ENCODE results near the gene LDLRAD2. TPM values are rescaled to one million over a fixed set of nuclear protein-coding genes. Genes with fewer than 3 reads are reported as not detected.

Gene LDLRAD2
- polyA plus RNA-seq, 1 of the 3 experiments (the other 2 are of a cell fraction), result 0.02 TPM

- 94% methylated on average over 9 of the region's 9 CpGs for WGBS (ENCODE audit: low lambda C conversion rate)
- ChIA-PET CTCF (no interaction called here), POLR2A (no interaction called here)
- peaks cover 3 to 21% of the 10 kb centered on the region in 2 experiments for H3K36me3 ChIP-seq (replicated peaks in 1 of 2; ENCODE audit: control insufficient read depth in 1 of 2, insufficient read depth in 2 of 2, low read length in 1 of 2)
- no peak overlapping the region for H3K4me2 ChIP-seq
- H3K9me2 ChIP-seq, result no peaks in the 10 kb centered on the region
- no peaks in the 10 kb centered on the region for H3K4me1 ChIP-seq (ENCODE audit: control insufficient read depth in 1 of 2, insufficient read depth in 2 of 2, low read depth in 1 of 2, low read length in 1 of 2)
- no peak overlapping the region for H3K27ac ChIP-seq (ENCODE audit: low read depth in 2 of 2, low read length in 1 of 2)
- no peak overlapping the region for H3K4me3 ChIP-seq (ENCODE audit: low read depth in 2 of 2, low read length in 1 of 2)
- DNase-seq, result no peak
- no peaks in the 10 kb centered on the region for H3K9me3 ChIP-seq
- no peaks in the 10 kb centered on the region for H4K20me1 ChIP-seq (ENCODE audit: insufficient read depth)
- no peaks in the 10 kb centered on the region for H3K79me2 ChIP-seq (ENCODE audit: insufficient read depth)
- no peak overlapping the region for H2AFZ ChIP-seq (ENCODE audit: low read depth)
- peaks cover 13% of the 10 kb centered on the region for H3F3A ChIP-seq (replicated peaks; ENCODE audit: insufficient read depth)
- no peaks in the 10 kb centered on the region for H3K27me3 ChIP-seq (ENCODE audit: insufficient read depth)
- H3K9ac ChIP-seq, result no peak overlapping the region
- TF ChIP-seq REST (IDR thresholded peaks at IDR 0.05; ENCODE audit: low read depth, low read length) (no peak), MXI1 (IDR thresholded peaks at IDR 0.05; ENCODE audit: low read depth, low read length) (no peak), SIN3A (IDR thresholded peaks at IDR 0.05; ENCODE audit: borderline replicate concordance, low read depth, low read length) (no peak), TEAD4 (IDR thresholded peaks at IDR 0.05; ENCODE audit: borderline replicate concordance, insufficient read depth) (no peak), JUND (IDR thresholded peaks at IDR 0.05) (no peak), NRF1 (IDR thresholded peaks at IDR 0.05; ENCODE audit: low read depth, low read length) (no peak), CHD2 (IDR thresholded peaks at IDR 0.05; ENCODE audit: low read length, partially characterized antibody) (no peak), GATA2 (CRISPR knock-in tag; IDR thresholded peaks at IDR 0.05) (no peak), YY1 (IDR thresholded peaks at IDR 0.05; ENCODE audit: low read depth) (no peak), FOXM1 (IDR thresholded peaks at IDR 0.05; ENCODE audit: low read depth) (no peak), GABPA (IDR thresholded peaks at IDR 0.05; ENCODE audit: low read depth) (no peak), USF1 (IDR thresholded peaks at IDR 0.05; ENCODE audit: borderline replicate concordance, low read depth) (no peak)
Measured at GRCh38 chr1:21820597-21821232, 8.7 kb downstream of the LDLRAD2 start.

GRCh38 chr1:21821385-21822019 lies 9.4 kb downstream of the LDLRAD2 start:
- ChIA-PET CTCF (no interaction called here), POLR2A (no interaction called here)
- Histone ChIP-seq H3K4me2 (no peak overlapping the region), H4K20me1 (ENCODE audit: insufficient read depth) (no peaks in the 10 kb centered on the region), H3K79me2 (ENCODE audit: insufficient read depth) (no peaks in the 10 kb centered on the region), H3K9me3 (no peaks in the 10 kb centered on the region), H3K9me2 (no peaks in the 10 kb centered on the region), H3K4me1 (ENCODE audit: control insufficient read depth in 1 of 2, insufficient read depth in 2 of 2, low read depth in 1 of 2, low read length in 1 of 2) (no peaks in the 10 kb centered on the region), H3K27me3 (ENCODE audit: insufficient read depth) (no peaks in the 10 kb centered on the region), H3K4me3 (ENCODE audit: low read depth in 2 of 2, low read length in 1 of 2) (no peak overlapping the region), H3K9ac (no peak overlapping the region), H3F3A (replicated peaks; ENCODE audit: insufficient read depth) (peaks cover 13% of the 10 kb centered on the region), H3K27ac (ENCODE audit: low read depth in 2 of 2, low read length in 1 of 2) (no peak overlapping the region), H2AFZ (ENCODE audit: low read depth) (no peak overlapping the region), H3K36me3 (replicated peaks in 1 of 2; ENCODE audit: control insufficient read depth in 1 of 2, insufficient read depth in 2 of 2, low read length in 1 of 2) (peaks cover 3 to 21% of the 10 kb centered on the region in 2 experiments)
- peak; percentile 25 for DNase-seq
- TF ChIP-seq POLR2AphosphoS5 (IDR thresholded peaks at IDR 0.05; ENCODE audit: low read depth, low read length) (no peak), GABPA (IDR thresholded peaks at IDR 0.05; ENCODE audit: low read depth) (no peak), NRF1 (IDR thresholded peaks at IDR 0.05; ENCODE audit: low read depth, low read length) (no peak), CHD2 (IDR thresholded peaks at IDR 0.05; ENCODE audit: low read length, partially characterized antibody) (no peak), SIN3A (IDR thresholded peaks at IDR 0.05; ENCODE audit: borderline replicate concordance, low read depth, low read length) (no peak), FOXJ3 (CRISPR knock-in tag; IDR thresholded peaks at IDR 0.05) (no peak), GATA2 (CRISPR knock-in tag; IDR thresholded peaks at IDR 0.05) (no peak)
- 88% methylated on average over 8 of the region's 11 CpGs for WGBS (ENCODE audit: low lambda C conversion rate)

Data from SK-N-SH (cell line).